ENCODE data around the gene CACNG4.
"Not testable (repeated sequence)": the region's sequence is repeated elsewhere in the genome, so short reads cannot be mapped to it uniquely, and the experiment has no call there.

Gene CACNG4

GRCh38 chr17:67021743-67022450 is 57.4 kb downstream of the CACNG4 start:
- no peak for DNase-seq

GRCh38 chr17:67022451-67022810 is 57.9 kb downstream of the CACNG4 start:
- no peak for DNase-seq

GRCh38 chr17:67024736-67025135 is 60.2 kb downstream of the CACNG4 start:
- no peak for DNase-seq

GRCh38 chr17:67025216-67025792 is 60.8 kb downstream of the CACNG4 start:
- DNase-seq, result no peak

GRCh38 chr17:67026341-67026740 is 61.8 kb downstream of the CACNG4 start:
- DNase-seq, result no peak

GRCh38 chr17:67027031-67027628 is 62.6 kb downstream of the CACNG4 start:
- no peak for DNase-seq

- DNase-seq, result no peak
These were observed 66.1 kb downstream of the CACNG4 start for GRCh38 chr17:67030641-67031040.

GRCh38 chr17:67032382-67032781 is 67.9 kb downstream of the CACNG4 start:
- no peak for DNase-seq

- no peak for DNase-seq
These were observed 68.5 kb downstream of the CACNG4 start for GRCh38 chr17:67032985-67033384.

GRCh38 chr17:67033613-67034012 is 69.1 kb downstream of the CACNG4 start:
- DNase-seq, result no peak

GRCh38 chr17:67035131-67036083 is 70.9 kb downstream of the CACNG4 start:
- no peak for DNase-seq

GRCh38 chr17:67038861-67039365 is 74.4 kb downstream of the CACNG4 start:
- DNase-seq, result no peak

GRCh38 chr17:67040652-67041051 is 76.1 kb downstream of the CACNG4 start:
- no peak for DNase-seq

GRCh38 chr17:67041119-67041518 is 76.6 kb downstream of the CACNG4 start:
- not testable (repeated sequence) for DNase-seq

GRCh38 chr17:67041531-67041930 is 77.0 kb downstream of the CACNG4 start:
- no peak for DNase-seq

- DNase-seq, result no peak
These were observed 77.7 kb downstream of the CACNG4 start for GRCh38 chr17:67041941-67042899.

GRCh38 chr17:67043283-67043682 is 78.8 kb downstream of the CACNG4 start:
- no peak for DNase-seq

GRCh38 chr17:67044016-67044772 is 79.7 kb downstream of the CACNG4 start, which contains the start of gene CACNG1:
TSS of gene CACNG1 (plus strand) at chr17:67044554. CDS start at chr17:67044661, 107 bp downstream.
- DNase-seq, result no peak

- no peak for DNase-seq
These were observed 80.4 kb downstream of the CACNG4 start for GRCh38 chr17:67044940-67045339.

GRCh38 chr17:67046398-67046797 is 81.9 kb downstream of the CACNG4 start:
- DNase-seq, result no peak

GRCh38 chr17:67047382-67047781 is 82.9 kb downstream of the CACNG4 start:
- DNase-seq, result no peak

All from NCI-H748 treated with DMSO at 0.1 percent for 48 hours (cell line).